ENCODE data around the gene MAD2L1.
"Not testable (repeated sequence)": the region's sequence is repeated elsewhere in the genome, so short reads cannot be mapped to it uniquely, and the experiment has no call there.

Gene MAD2L1

DNA sequence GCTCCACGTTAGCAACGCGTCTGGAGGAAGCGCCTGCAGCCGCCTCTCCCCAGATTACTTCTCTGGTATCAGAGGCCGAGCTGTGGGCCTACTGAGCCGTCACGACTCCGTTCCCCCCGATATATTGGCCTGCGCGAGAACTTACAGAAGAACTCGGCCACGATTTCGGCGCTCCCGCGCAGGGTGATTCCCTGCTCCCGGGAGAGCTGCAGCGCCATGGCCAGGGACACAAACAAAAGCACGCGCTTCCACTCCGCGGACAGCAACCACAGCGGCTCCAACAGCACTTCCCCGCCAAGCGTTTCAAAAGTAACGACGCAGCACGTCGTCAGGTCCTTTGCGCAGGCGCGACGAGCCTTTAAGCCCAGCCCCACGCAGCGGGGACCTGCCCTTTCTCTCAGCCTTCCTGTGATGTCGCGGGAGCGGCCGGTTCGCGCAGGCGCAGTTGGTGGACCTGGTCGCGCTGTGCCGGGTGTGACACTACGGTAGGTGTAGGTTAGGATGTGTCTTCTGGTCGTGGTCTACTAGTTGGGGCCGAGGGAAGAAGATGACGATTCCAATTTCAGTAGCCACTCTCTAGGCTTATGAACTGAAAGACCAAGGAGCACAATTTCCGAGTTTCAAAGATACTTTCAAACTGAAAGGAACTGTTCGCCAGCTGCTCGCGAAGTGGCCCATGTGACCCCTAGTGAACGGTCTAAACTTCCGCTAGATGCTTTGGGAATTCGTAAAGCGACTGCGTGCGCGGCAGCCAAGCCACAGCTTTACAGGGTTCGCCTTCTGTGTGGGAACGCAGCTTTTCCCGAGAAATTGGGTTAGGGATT, at the start of gene MAD2L1:
Gene MAD2L1, minus strand, starts transcription at position 332 of the 824 bp plus-strand sequence. Its CDS starts 114 bp downstream, at position 218.
- DNase-seq (ENCODE audit: low spot score), result peak; percentile 98

DNA sequence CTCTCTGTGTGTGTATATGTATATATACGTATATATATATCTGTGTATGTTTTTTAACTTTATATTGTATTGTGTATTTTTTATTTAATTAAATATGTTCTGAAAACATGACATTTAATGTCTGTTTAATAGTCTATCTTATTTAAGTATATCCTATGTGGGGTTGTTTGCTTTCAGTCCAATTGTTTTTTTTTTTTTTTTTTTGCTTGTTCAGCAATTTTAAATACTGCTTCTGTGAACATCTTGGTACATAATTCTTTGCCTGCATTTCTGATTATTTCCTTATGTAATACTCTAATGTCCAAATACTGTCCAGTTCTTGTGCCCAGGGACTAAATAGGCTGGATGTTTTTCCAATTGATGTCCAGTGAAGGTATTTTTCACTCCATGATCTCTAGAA, 45.1 kb upstream of the MAD2L1 start:
- no peak for DNase-seq (ENCODE audit: low spot score)

DNA sequence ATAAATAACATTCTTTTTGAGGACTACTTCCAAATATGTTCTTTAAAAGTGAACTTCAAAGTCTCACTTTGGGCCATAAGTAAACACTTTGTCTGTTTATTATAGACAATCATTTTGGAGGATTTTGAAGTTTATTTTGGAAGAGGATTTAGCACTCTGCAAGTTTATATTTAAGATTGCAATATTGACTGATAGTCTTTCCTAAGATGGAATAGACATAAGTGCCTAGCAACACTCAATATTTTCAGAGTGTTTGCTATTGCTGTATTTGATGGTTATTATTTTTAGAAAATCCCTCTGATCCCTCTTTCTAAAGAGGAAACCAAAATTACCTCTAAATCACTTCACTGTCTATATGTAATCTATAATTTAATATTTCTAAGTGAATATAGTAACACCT, 42.8 kb upstream of the MAD2L1 start:
- no peak for DNase-seq (ENCODE audit: low spot score)

DNA sequence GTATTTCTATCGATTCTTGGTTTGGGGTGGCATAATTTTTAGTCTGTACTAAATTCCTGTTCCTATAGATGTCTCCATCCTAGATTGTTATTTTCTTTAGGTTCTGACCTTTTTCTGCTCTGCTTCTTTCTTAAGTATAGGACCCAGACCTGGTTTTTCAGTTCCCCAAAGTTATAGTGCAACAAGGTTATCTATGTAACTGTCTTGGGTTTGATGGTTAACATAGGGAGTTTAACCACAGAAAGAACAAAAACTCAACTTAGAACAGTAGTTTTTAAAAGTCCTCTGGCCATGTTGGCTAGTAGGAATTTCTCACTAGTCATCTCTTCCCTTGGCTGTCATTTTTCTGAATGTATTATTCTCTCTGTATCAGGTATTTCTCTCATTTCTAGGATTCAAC, 38.8 kb upstream of the MAD2L1 start:
- DNase-seq (ENCODE audit: low spot score), result no peak

DNA sequence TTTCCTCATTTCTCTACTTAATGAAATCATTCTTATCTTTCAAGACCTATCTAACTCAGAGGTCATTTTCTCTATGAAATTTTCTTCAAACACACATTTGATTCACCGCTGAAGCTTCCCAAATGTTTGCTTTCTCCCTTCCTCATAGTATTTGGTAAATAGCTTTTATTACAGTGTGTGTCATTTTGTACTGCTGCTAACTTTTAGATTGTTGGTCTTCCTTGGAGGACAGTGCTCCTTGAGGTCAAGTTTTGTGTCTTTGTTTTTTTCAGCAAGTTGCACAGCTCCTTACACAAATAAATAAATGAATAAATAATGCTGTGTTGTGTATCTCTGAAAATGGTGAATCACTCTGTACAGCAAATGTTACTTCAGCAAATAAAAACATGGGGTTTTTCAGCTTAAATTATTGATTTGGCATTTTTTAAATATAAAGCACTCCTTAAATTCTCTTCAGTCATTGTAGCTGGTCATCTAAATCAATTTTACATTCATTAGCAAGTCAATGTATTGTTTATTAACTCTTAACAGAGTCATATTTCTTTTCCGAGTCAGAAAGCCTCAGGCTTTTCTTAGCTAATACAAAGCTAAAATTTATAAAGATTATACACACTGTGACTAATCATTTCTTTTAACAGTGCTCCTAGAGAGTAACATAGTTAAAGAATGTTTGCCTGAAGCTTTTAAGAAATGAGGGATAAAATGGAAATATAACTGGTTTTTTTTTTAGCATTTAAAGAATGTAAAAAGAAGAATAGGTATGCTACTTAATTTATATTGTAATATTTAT, 30.1 kb upstream of the MAD2L1 start:
- no peak for DNase-seq (ENCODE audit: low spot score)

DNA sequence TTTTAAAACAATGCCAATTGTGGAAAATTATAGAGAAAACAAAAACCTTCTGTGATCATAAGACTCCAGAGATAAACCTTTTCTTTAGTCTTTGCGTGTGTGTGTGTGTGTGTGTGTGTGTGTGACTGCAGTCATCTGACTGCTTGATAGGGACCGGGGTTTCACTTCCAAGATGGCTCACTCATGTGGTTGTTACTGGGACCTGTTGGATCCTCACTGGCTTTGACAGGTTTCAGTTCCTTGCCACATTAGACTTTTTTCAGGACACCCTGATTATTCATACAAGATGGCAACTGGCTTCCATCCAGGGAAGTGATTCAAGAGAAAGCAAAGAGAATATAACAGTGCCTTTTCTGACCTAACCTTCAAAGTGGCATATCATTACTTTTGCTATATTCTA, 21.9 kb upstream of the MAD2L1 start:
- DNase-seq (ENCODE audit: low spot score), result no peak

DNA sequence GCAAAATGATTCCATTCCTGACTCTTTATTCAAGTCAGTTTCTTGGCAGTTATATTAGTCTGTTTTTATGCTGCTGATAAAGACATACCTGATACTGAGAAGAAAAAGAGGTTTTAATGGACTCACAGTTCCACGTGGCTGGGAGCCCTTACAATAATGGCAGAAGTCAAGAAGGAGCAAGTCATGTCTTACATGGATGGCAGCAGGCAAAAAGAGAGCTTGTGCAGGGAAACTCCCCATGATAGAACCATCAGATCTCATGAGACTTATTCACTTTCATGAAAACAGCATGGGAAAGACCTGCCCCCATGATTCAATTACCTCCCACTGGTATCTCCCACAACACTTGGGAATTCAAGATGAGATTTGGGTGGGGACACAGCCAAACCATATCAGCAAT, 21.4 kb upstream of the MAD2L1 start:
- DNase-seq (ENCODE audit: low spot score), result not testable (repeated sequence)

- no peak for DNase-seq (ENCODE audit: low spot score)
Measured at GRCh38 chr4:120085705-120086104, 19.1 kb upstream of the MAD2L1 start.

- DNase-seq (ENCODE audit: low spot score), result no peak
Measured at GRCh38 chr4:120084327-120084726, 17.7 kb upstream of the MAD2L1 start.

GRCh38 chr4:120083152-120083551, 16.5 kb upstream of the MAD2L1 start:
- DNase-seq (ENCODE audit: low spot score), result no peak

- DNase-seq (ENCODE audit: low spot score), result no peak
Measured at GRCh38 chr4:120082251-120082650, 15.6 kb upstream of the MAD2L1 start.

- no peak for DNase-seq (ENCODE audit: low spot score)
Measured at GRCh38 chr4:120081726-120082125, 15.1 kb upstream of the MAD2L1 start.

DNA sequence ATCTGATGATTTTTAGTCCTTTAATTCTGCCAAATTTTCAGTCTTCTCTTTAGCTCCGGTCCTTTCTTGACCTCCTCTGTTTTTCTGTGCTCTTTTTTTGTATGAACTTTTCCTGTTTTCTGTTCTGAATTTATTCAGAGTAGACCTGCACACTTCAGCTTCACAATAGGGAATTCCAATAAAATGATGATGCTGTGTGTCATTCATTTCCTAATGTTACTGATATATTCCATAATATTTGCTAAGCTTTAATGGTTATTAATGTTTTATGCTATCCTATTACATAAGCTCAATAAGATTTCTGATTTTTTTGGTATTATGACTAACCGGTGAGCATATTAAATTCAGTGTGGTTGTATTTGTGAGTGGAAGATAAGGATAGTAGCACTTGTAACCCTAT, 13.9 kb upstream of the MAD2L1 start:
- no peak for DNase-seq (ENCODE audit: low spot score)

DNA sequence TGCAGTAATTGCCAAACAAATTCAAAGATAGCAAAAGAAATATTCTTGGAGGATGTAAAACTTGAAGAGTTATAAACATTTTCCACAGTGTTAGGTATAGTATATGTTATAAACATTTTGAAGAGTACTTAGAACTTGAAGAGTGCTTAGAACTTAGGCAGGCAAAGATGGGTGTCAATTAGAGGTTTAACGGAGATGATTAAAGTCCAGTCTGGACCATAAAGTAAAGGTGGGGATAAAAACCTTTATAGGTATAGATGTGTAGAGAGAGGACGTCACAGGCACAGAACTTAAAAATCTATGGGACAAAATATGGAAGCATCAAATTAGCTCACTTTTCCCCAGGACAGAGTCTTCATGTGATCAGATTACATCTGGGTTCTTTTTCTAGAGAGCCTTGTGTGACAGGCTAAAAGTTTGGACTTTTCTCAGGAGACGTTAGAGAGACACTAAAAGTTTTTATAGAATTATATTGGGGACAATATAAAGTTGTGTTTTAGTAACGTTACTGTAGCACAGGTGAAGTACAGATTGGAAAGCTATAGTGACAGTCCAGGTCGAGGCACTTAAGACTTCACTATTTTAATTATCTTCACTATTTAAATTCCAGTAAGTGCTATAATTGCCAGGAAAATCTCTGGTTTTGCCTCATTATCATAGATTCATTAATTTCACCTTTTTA, 13.3 kb upstream of the MAD2L1 start:
- no peak for DNase-seq (ENCODE audit: low spot score)

- no peak for DNase-seq (ENCODE audit: low spot score)
Measured at GRCh38 chr4:120078216-120078615, 11.6 kb upstream of the MAD2L1 start.

DNA sequence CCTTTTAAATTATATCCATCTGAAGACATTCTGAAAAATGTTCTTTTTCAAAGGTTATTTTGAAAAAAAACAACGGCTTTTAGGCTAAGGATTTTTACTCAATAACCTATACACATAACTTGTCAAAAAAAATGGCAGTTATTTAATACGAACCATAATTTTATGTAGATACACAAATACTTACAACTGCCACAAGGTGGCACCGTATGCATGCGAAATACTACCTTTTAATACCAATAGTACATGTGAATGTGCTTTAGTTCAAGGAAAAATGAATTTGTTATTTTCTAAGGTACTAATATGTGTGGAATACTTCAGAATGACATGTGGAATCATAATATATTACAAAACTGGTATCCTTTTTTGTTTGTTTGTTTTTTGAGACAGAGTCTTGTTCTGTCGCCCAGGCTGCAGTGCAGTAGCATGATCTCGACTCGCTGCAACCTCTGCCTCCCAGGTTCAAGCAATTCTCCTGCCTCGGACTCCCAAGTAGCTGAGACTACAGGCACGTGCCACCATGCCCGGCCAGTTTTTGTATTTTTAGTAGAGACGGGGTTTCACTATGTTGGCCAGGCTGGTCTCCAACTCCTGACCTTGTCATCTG, 4.6 kb upstream of the MAD2L1 start:
- DNase-seq (ENCODE audit: low spot score), result peak; percentile 58

GRCh38 chr4:120070196-120070595, 3.5 kb upstream of the MAD2L1 start:
- no peak for DNase-seq (ENCODE audit: low spot score)

- no peak for DNase-seq (ENCODE audit: low spot score)
Measured at GRCh38 chr4:120065974-120066516, 603 bp downstream of the MAD2L1 start.

DNA sequence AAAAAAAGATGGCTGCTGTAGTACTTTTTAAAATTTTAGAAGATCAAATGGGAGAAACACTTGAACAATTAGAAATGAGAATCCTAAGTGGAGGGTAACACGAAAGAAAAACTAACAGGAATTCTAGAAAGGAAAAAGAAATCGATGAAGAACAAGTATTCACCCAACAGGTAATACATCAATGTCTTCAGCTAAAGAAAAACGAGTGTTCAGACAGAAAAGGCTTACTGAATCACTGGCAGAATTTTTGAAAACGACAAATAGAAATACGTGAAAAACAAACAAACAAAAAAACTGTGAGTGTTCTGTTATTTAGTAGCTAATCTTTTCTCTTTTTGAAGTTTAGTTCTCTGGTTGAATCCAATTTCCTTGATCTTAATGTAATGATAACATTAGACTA, 1.8 kb downstream of the MAD2L1 start:
- no peak for DNase-seq (ENCODE audit: low spot score)

DNA sequence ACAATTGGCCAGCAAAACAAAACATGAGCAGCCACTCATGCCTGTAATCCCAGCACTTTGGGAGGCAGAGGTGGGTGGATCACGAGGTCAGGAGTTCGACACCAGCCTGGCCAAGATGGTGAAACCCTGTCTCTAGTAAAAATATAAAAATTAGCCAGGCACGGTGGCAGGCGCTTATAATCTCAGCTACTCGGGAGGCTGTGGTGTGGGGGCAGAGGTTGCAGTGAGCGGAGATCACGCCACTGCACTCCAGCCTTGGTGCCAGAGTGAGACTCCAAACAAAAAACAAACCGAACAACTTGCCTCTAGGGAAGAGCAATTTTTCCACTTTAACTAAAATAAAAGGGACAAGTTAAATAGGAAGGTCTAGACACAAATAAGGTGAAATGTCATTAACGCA, 2.9 kb downstream of the MAD2L1 start:
- DNase-seq (ENCODE audit: low spot score), result not testable (repeated sequence)

DNA sequence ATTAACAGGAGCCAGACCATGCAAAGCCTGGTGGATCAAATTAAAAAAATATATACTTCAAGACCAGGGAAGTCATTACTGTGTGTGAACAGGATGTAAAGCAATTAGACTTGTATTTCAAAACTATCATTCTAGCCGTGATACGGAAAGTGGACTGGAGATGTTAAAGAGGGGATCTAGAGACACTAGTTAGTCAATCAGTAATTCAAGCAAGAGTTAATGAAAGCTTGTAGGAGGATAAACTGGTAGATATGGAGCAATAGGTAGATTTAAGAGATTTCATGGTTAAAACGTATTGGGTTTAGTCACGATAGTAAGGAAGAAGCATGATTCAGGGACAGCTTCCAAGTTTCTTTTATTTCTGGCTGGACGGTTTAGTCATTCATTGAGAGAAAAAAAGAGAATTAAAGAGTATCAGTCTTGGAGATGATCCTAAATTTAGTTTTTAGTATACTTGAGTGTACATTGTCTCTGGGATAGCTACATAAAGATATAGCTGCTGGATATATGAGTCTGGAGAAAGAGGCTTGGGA, 3.9 kb downstream of the MAD2L1 start:
- DNase-seq (ENCODE audit: low spot score), result no peak

DNA sequence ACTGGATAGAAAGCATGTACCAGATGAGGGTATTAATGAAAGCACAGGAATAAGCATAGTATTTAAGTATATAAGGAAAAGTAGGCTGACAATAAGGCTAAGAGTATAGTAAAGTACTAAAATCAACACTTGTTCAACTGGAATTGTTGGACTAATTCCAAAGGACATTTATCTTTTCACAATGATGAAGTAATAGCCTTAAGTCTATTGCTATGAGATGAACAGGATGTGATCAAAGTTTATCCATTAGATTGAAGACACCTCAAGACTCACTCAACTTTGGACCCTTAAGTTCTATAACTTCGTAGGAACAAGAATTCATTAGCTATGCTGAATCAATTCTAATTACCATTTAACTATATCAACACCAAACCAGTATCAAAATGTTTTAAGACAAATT, 7.6 kb downstream of the MAD2L1 start:
- DNase-seq (ENCODE audit: low spot score), result no peak

Data from LoVo (cell line).